ENCODE results near the gene TOPBP1.

The TOPBP1 gene

GRCh38 chr3:133593243-133593642 is 68.5 kb downstream of the TOPBP1 start:
- Histone ChIP-seq H3K9ac (ENCODE audit: low read length) (no peak overlapping the region), H3K79me2 (ENCODE audit: low read length) (peaks cover 9% of the 10 kb centered on the region; the same call in 1 of the 2 replicates), H3K4me1 (ENCODE audit: low read length) (no peaks in the 10 kb centered on the region), H3K4me2 (ENCODE audit: low read depth, low read length) (no peak overlapping the region), H3K4me3 (ENCODE audit: low read length) (no peak overlapping the region), H2AFZ (ENCODE audit: low read length) (no peak overlapping the region), H3K9me2 (replicated peaks; ENCODE audit: insufficient read depth, low read length) (no peaks in the 10 kb centered on the region), H4K20me1 (ENCODE audit: insufficient read depth, low read length) (peaks cover 23% of the 10 kb centered on the region), H3K36me3 (replicated peaks; ENCODE audit: insufficient read depth, low read length) (peaks cover 3% of the 10 kb centered on the region), H3K9me3 (replicated peaks; ENCODE audit: insufficient read depth, low read length) (no peaks in the 10 kb centered on the region), H3F3A (ENCODE audit: insufficient read depth, low read length) (peaks cover 63% of the 10 kb centered on the region), H3K27ac (ENCODE audit: low read length) (no peak overlapping the region), H3K27me3 (replicated peaks; ENCODE audit: insufficient read depth, low read length) (no peaks in the 10 kb centered on the region)
- no peak for TF ChIP-seq EZH2 (optimal IDR thresholded peaks at IDR 0.05; ENCODE audit: low read depth, low read length)
- no peak for TF ChIP-seq EZH2phosphoT487 (IDR thresholded peaks at IDR 0.05; ENCODE audit: low read length)
- no peak for TF ChIP-seq CTCF (IDR thresholded peaks at IDR 0.05; ENCODE audit: low read length)
- no peak for DNase-seq

GRCh38 chr3:133592843-133593242 is 68.9 kb downstream of the TOPBP1 start:
- TF ChIP-seq EZH2 (optimal IDR thresholded peaks at IDR 0.05; ENCODE audit: low read depth, low read length) = no peak
- TF ChIP-seq CTCF (IDR thresholded peaks at IDR 0.05; ENCODE audit: low read length) = no peak
- no peak for TF ChIP-seq EZH2phosphoT487 (IDR thresholded peaks at IDR 0.05; ENCODE audit: low read length)
- Histone ChIP-seq H3K9me3 (replicated peaks; ENCODE audit: insufficient read depth, low read length) (no peaks in the 10 kb centered on the region), H3K27me3 (replicated peaks; ENCODE audit: insufficient read depth, low read length) (no peaks in the 10 kb centered on the region), H4K20me1 (ENCODE audit: insufficient read depth, low read length) (peaks cover 27% of the 10 kb centered on the region), H3K4me2 (ENCODE audit: low read depth, low read length) (no peak overlapping the region), H3K4me1 (ENCODE audit: low read length) (no peaks in the 10 kb centered on the region), H3K4me3 (ENCODE audit: low read length) (no peak overlapping the region), H3K9ac (ENCODE audit: low read length) (no peak overlapping the region), H3K36me3 (replicated peaks; ENCODE audit: insufficient read depth, low read length) (peaks cover 7% of the 10 kb centered on the region), H3K79me2 (ENCODE audit: low read length) (peaks cover 13% of the 10 kb centered on the region), H3K27ac (ENCODE audit: low read length) (no peak overlapping the region), H3K9me2 (replicated peaks; ENCODE audit: insufficient read depth, low read length) (no peaks in the 10 kb centered on the region), H2AFZ (ENCODE audit: low read length) (no peak overlapping the region), H3F3A (ENCODE audit: insufficient read depth, low read length) (peaks cover 67% of the 10 kb centered on the region)
- no peak for DNase-seq

DNA sequence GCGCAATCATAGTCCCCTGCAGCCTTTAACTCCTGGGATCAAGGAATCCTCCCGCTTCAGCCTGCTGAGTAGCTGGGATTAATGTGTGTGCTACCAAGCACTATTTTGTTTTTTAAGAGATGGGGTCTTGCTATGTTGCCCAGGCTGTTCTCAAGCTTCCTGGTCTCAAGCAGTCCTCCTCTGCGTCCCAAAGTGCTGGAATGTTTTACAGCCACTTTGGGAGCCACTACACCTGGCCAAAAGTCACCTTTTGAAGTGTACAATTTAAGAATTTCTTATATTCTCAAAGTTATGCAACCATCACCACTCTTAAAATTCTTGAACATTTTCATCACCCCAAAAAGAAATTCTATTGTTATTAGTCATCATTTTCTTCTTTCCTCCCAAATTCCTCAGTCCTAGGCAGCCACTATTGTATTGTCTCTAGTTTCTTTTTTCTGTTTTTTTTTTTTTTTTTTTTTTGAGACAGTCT is 70.4 kb downstream of the TOPBP1 start:
- peaks cover 83% of the 10 kb centered on the region for H3F3A ChIP-seq (ENCODE audit: insufficient read depth, low read length)
- H3K4me2 ChIP-seq (ENCODE audit: low read depth, low read length) = no peak overlapping the region
- no peak for TF ChIP-seq EZH2phosphoT487 (IDR thresholded peaks at IDR 0.05; ENCODE audit: low read length)
- no peak for TF ChIP-seq EZH2 (optimal IDR thresholded peaks at IDR 0.05; ENCODE audit: low read depth, low read length)
- TF ChIP-seq CTCF (IDR thresholded peaks at IDR 0.05; ENCODE audit: low read length) = no peak
- H3K27ac ChIP-seq (ENCODE audit: low read length) = no peak overlapping the region
- no peaks in the 10 kb centered on the region for H3K9me2 ChIP-seq (replicated peaks; ENCODE audit: insufficient read depth, low read length)
- peaks cover 42% of the 10 kb centered on the region for H4K20me1 ChIP-seq (ENCODE audit: insufficient read depth, low read length)
- H2AFZ ChIP-seq (ENCODE audit: low read length) = no peak overlapping the region
- no peak for DNase-seq
- H3K9ac ChIP-seq (ENCODE audit: low read length) = no peak overlapping the region
- no peaks in the 10 kb centered on the region for H3K9me3 ChIP-seq (replicated peaks; ENCODE audit: insufficient read depth, low read length)
- peaks cover 25% of the 10 kb centered on the region for H3K79me2 ChIP-seq (ENCODE audit: low read length)
- no peaks in the 10 kb centered on the region for H3K27me3 ChIP-seq (replicated peaks; ENCODE audit: insufficient read depth, low read length)
- peaks cover 14% of the 10 kb centered on the region for H3K36me3 ChIP-seq (replicated peaks; ENCODE audit: insufficient read depth, low read length)
- H3K4me3 ChIP-seq (ENCODE audit: low read length) = no peak overlapping the region
- H3K4me1 ChIP-seq (ENCODE audit: low read length) = no peaks in the 10 kb centered on the region

All from MM.1S (cell line).